Measurements from ENCODE around the gene CD40LG.

CD40LG gene

GRCh38 chrX:136647677-136648360, at the start of gene CD40LG:
Gene CD40LG, plus strand, starts transcription at chrX:136648158. Its CDS starts 91 bp downstream, at chrX:136648249.
- H2AFZ ChIP-seq (ENCODE audit: low read depth, low read length) = no peak within 1 kb of the TSS
- H3K27me3 ChIP-seq (ENCODE audit: insufficient read depth, low read length) = peaks cover 26% of the 10 kb centered on the region
- H3K4me1 ChIP-seq (ENCODE audit: insufficient read depth, low read length) = no peaks in the 10 kb centered on the region
- no peaks in the 10 kb centered on the region for H3K9me3 ChIP-seq (ENCODE audit: low read length)
- no peak within 1 kb of the TSS for H3K4me3 ChIP-seq (ENCODE audit: low read length)
- H3K36me3 ChIP-seq (ENCODE audit: insufficient read depth, low read length) = no peaks in the 10 kb centered on the region

DNA sequence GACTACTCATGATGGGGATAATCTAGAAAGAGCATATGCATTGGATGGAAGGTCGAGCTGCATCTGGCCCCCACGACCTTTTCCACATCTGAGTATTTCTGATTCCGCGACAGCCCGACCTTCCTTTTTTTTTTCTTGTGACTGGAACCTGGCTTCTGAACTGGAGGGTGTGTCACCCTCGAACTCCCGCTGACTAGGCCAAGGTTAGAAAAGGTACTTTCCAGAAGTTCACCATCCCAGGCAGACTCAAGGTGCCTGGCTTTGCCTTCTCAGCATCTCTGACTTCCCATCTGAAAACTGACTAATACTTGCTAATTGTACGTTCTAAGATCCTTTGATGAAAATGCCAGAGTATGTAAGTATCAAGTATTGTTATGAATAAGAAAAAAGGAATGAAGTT, 49.3 kb upstream of the CD40LG start:
- Histone ChIP-seq H3K4me1 (ENCODE audit: insufficient read depth, low read length) (no peaks in the 10 kb centered on the region), H3K36me3 (ENCODE audit: insufficient read depth, low read length) (no peaks in the 10 kb centered on the region), H2AFZ (ENCODE audit: low read depth, low read length) (no peak overlapping the region), H3K4me3 (ENCODE audit: low read length) (no peak overlapping the region), H3K27me3 (ENCODE audit: insufficient read depth, low read length) (peaks cover 14% of the 10 kb centered on the region), H3K9me3 (ENCODE audit: low read length) (no peaks in the 10 kb centered on the region)

- no peak overlapping the region for H3K4me3 ChIP-seq (ENCODE audit: low read length)
- H3K9me3 ChIP-seq (ENCODE audit: low read length) = no peaks in the 10 kb centered on the region
- H3K27me3 ChIP-seq (ENCODE audit: insufficient read depth, low read length) = peaks cover 14% of the 10 kb centered on the region
- no peak overlapping the region for H2AFZ ChIP-seq (ENCODE audit: low read depth, low read length)
- H3K4me1 ChIP-seq (ENCODE audit: insufficient read depth, low read length) = no peaks in the 10 kb centered on the region
- H3K36me3 ChIP-seq (ENCODE audit: insufficient read depth, low read length) = no peaks in the 10 kb centered on the region
Measured at GRCh38 chrX:136600059-136600458, 47.9 kb upstream of the CD40LG start.

- no peak overlapping the region for H2AFZ ChIP-seq (ENCODE audit: low read depth, low read length)
- no peaks in the 10 kb centered on the region for H3K36me3 ChIP-seq (ENCODE audit: insufficient read depth, low read length)
- no peaks in the 10 kb centered on the region for H3K4me1 ChIP-seq (ENCODE audit: insufficient read depth, low read length)
- no peaks in the 10 kb centered on the region for H3K27me3 ChIP-seq (ENCODE audit: insufficient read depth, low read length)
- no peak overlapping the region for H3K4me3 ChIP-seq (ENCODE audit: low read length)
- H3K9me3 ChIP-seq (ENCODE audit: low read length) = no peaks in the 10 kb centered on the region
Measured at GRCh38 chrX:136607236-136607635, 40.7 kb upstream of the CD40LG start.

GRCh38 chrX:136608295-136608933, 39.5 kb upstream of the CD40LG start:
- Histone ChIP-seq H3K4me3 (ENCODE audit: low read length) (no peak overlapping the region), H3K27me3 (ENCODE audit: insufficient read depth, low read length) (no peaks in the 10 kb centered on the region), H3K36me3 (ENCODE audit: insufficient read depth, low read length) (no peaks in the 10 kb centered on the region), H2AFZ (ENCODE audit: low read depth, low read length) (no peak overlapping the region), H3K9me3 (ENCODE audit: low read length) (no peaks in the 10 kb centered on the region), H3K4me1 (ENCODE audit: insufficient read depth, low read length) (no peaks in the 10 kb centered on the region)

DNA sequence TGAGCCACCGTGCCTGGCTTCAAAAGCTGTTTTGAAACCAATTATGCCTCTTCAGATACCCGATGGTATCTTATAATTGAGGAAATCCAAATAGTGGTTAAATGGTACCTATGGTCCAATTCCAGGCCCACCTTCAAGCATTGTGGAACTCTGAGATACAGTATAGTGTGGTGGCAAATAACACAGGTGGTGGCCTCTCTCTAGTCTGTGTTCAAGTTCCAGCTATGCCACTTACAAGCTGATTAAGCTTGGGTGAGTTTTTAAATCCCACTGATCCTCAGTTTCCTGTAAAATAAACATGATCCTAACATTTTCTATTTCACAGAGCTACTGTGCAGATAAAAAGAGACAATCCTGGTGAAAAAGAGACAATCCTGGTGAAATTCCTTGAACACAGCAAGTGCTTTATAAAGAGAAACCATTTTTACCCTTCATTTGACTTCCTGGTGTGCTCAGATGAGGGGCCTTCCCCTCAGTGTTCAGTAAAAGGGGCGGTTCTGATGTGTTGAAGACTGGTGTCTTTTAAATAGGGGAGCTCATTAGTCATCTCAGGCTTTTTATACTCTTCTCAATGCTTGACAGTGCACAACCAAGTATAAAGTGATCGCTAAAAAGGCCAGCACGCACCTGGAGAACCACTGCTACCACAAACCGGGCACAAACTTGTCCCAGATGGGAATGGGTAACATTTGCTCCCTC, 30.8 kb upstream of the CD40LG start:
- no peaks in the 10 kb centered on the region for H3K4me1 ChIP-seq (ENCODE audit: insufficient read depth, low read length)
- H3K27me3 ChIP-seq (ENCODE audit: insufficient read depth, low read length) = peaks cover 16% of the 10 kb centered on the region
- H3K9me3 ChIP-seq (ENCODE audit: low read length) = no peaks in the 10 kb centered on the region
- H2AFZ ChIP-seq (ENCODE audit: low read depth, low read length) = no peak overlapping the region
- H3K4me3 ChIP-seq (ENCODE audit: low read length) = no peak overlapping the region
- H3K36me3 ChIP-seq (ENCODE audit: insufficient read depth, low read length) = no peaks in the 10 kb centered on the region

- no peaks in the 10 kb centered on the region for H3K4me1 ChIP-seq (ENCODE audit: insufficient read depth, low read length)
- H2AFZ ChIP-seq (ENCODE audit: low read depth, low read length) = no peak overlapping the region
- H3K27me3 ChIP-seq (ENCODE audit: insufficient read depth, low read length) = peaks cover 24% of the 10 kb centered on the region
- H3K4me3 ChIP-seq (ENCODE audit: low read length) = no peak overlapping the region
- H3K36me3 ChIP-seq (ENCODE audit: insufficient read depth, low read length) = no peaks in the 10 kb centered on the region
- H3K9me3 ChIP-seq (ENCODE audit: low read length) = no peaks in the 10 kb centered on the region
Measured at GRCh38 chrX:136619899-136620505, 28.0 kb upstream of the CD40LG start.

- Histone ChIP-seq H3K4me3 (ENCODE audit: low read length) (no peak overlapping the region), H3K36me3 (ENCODE audit: insufficient read depth, low read length) (no peaks in the 10 kb centered on the region), H2AFZ (ENCODE audit: low read depth, low read length) (no peak overlapping the region), H3K4me1 (ENCODE audit: insufficient read depth, low read length) (no peaks in the 10 kb centered on the region), H3K9me3 (ENCODE audit: low read length) (no peaks in the 10 kb centered on the region), H3K27me3 (ENCODE audit: insufficient read depth, low read length) (peaks cover 20% of the 10 kb centered on the region)
Measured at GRCh38 chrX:136620780-136621179, 27.2 kb upstream of the CD40LG start.

DNA sequence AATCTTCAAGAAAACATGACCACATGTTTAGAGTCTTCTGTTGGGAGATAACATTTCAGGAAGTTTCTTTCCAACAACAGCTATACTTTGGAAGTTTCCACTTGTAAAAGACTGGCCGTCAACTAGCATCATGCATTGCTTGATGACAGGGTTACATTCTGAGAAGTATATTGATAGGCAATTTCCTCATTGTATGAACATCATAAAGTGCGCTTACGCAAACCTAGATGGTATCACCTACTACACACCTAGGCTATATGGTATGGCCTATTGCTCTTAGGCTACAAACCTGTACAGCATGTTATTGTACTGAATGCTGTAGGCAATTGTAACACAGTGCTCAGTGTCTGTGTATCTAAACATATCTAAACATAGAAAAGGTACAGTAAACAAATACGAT, 25.4 kb upstream of the CD40LG start:
- Histone ChIP-seq H3K9me3 (ENCODE audit: low read length) (no peaks in the 10 kb centered on the region), H2AFZ (ENCODE audit: low read depth, low read length) (no peak overlapping the region), H3K4me3 (ENCODE audit: low read length) (no peak overlapping the region), H3K4me1 (ENCODE audit: insufficient read depth, low read length) (no peaks in the 10 kb centered on the region), H3K36me3 (ENCODE audit: insufficient read depth, low read length) (no peaks in the 10 kb centered on the region), H3K27me3 (ENCODE audit: insufficient read depth, low read length) (peaks cover 18% of the 10 kb centered on the region)

DNA sequence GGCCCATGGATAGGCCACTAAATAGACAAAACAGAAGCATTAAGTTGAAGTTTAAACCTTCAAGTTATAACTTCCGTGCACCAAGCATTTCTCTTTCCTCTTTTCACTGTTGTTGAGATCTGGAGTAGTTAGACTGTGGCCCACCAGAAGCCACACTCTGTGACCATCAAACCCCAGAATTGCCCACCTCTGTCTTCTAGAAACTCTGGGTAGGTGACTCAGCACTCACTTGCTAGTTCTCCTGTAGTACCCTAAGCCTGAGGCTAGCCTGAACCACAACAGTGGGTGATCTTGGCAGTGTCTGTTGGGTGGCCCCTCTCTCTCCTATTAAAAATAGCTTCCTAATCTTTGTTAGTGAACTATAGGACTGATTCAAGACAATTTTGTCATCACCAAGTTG, 24.6 kb upstream of the CD40LG start:
- Histone ChIP-seq H3K9me3 (ENCODE audit: low read length) (no peaks in the 10 kb centered on the region), H3K4me1 (ENCODE audit: insufficient read depth, low read length) (no peaks in the 10 kb centered on the region), H3K27me3 (ENCODE audit: insufficient read depth, low read length) (peaks cover 20% of the 10 kb centered on the region), H3K4me3 (ENCODE audit: low read length) (no peak overlapping the region), H3K36me3 (ENCODE audit: insufficient read depth, low read length) (no peaks in the 10 kb centered on the region), H2AFZ (ENCODE audit: low read depth, low read length) (no peak overlapping the region)

GRCh38 chrX:136625246-136625645, 22.7 kb upstream of the CD40LG start:
- H3K36me3 ChIP-seq (ENCODE audit: insufficient read depth, low read length) = no peaks in the 10 kb centered on the region
- no peak overlapping the region for H2AFZ ChIP-seq (ENCODE audit: low read depth, low read length)
- no peaks in the 10 kb centered on the region for H3K9me3 ChIP-seq (ENCODE audit: low read length)
- H3K4me1 ChIP-seq (ENCODE audit: insufficient read depth, low read length) = no peaks in the 10 kb centered on the region
- peaks cover 25% of the 10 kb centered on the region for H3K27me3 ChIP-seq (ENCODE audit: insufficient read depth, low read length)
- H3K4me3 ChIP-seq (ENCODE audit: low read length) = no peak overlapping the region

DNA sequence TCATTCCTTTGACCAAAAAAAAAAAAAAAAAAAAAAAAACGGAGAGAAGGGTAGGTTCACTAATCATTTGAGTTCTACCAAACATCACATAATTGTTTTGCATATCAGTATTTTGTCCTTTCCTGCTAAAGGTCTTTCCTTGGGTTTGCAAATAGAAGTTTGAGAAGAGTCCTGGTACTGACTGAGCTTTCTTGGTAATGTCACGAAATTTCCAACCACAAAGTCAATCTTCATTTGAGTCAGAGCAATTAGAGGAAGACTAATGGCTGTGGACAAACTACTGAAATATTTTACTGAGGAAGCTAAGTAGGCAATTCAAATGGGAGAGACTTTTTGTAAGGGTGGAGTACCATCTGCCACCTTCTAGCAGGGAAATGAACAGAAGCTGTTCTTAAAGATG, 21.7 kb upstream of the CD40LG start:
- Histone ChIP-seq H3K36me3 (ENCODE audit: insufficient read depth, low read length) (no peaks in the 10 kb centered on the region), H3K4me3 (ENCODE audit: low read length) (no peak overlapping the region), H3K27me3 (ENCODE audit: insufficient read depth, low read length) (peaks cover 31% of the 10 kb centered on the region), H3K9me3 (ENCODE audit: low read length) (no peaks in the 10 kb centered on the region), H3K4me1 (ENCODE audit: insufficient read depth, low read length) (no peaks in the 10 kb centered on the region), H2AFZ (ENCODE audit: low read depth, low read length) (no peak overlapping the region)

DNA sequence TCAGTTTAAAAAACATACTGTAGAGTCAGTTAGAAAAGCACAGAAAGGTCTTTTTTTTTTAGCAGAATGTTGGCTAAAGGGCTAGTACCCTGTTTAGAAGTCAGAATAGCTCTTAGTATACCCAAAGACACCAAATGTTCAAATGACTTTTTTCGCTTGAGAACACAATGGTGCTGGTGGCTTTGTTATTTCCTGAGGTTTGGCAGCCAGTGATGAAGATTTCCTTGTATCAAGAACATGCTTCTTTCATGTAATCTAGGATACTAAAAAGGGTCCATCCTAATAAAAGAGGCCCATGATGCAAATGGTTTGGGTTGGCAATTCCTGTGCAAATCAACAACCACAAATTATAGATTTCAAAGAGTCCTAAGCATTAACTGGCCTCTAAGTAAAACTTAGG, 21.1 kb upstream of the CD40LG start:
- H2AFZ ChIP-seq (ENCODE audit: low read depth, low read length) = no peak overlapping the region
- H3K27me3 ChIP-seq (ENCODE audit: insufficient read depth, low read length) = peaks cover 29% of the 10 kb centered on the region
- no peaks in the 10 kb centered on the region for H3K9me3 ChIP-seq (ENCODE audit: low read length)
- H3K4me1 ChIP-seq (ENCODE audit: insufficient read depth, low read length) = no peaks in the 10 kb centered on the region
- H3K4me3 ChIP-seq (ENCODE audit: low read length) = no peak overlapping the region
- no peaks in the 10 kb centered on the region for H3K36me3 ChIP-seq (ENCODE audit: insufficient read depth, low read length)

Measured in neuron (in vitro differentiated cells).